HepG2 (cell line): ENCODE measurements around the gene ASAP2. TPM values are rescaled to one million over a fixed set of nuclear protein-coding genes. Genes with fewer than 3 reads are reported as not detected.

Experiments
- ATAC-seq: fragments of 200-7000 bp; cut with Tn5 transposase; 3 replicates; pipeline ENCODE4 v1.9.1; 2020; ENCODE audit warnings: mild to moderate bottlenecking, moderate library complexity
- BruUV-seq: library from RNA; stranded (reverse); fragments of 400-500 nt; replicated peaks from 2 replicates; lab custom pipeline; 2021; lab: Mats Ljungman, UMichigan
- CTCF ChIA-PET: fragments of 300-600 bp; formaldehyde crosslinking; extraction: SDS; loops from one replicate; lab custom pipeline; 2021; ENCODE audit warnings: low total read pairs, inconsistent platforms, low intra/inter-chr PET ratio; lab: Yijun Ruan, JAX
- POLR2A ChIA-PET: fragments of 350-600 bp; sonication (Branson Sonifier 250); formaldehyde crosslinking; loops from one replicate; lab custom pipeline; 2020; ENCODE audit warnings: antibody characterized with exemption, inconsistent platforms; lab: Yijun Ruan, JAX
- DNase-seq: peaks from one replicate; pipeline ENCODE4 v3.0.0-alpha.2; 2015; ENCODE audit warnings: low spot score
- FAIRE-seq: peaks from 3 replicates; lab custom pipeline; 2011; peaks lifted over from hg19 to GRCh38; lab: Jason Lieb, UNC
- H2AFZ ChIP-seq: one replicate; pipeline ENCODE4 v1.6.1; 2011; ENCODE audit warnings: low read length, inconsistent platforms
- H3K27ac ChIP-seq: fragments of 300-600 bp; 3 replicates; pipeline ENCODE4 v1.8.0; 2011; ENCODE audit warnings: mixed run types, mild to moderate bottlenecking, mixed read lengths, low read length, inconsistent platforms; ENCODE audit not compliant: insufficient read depth; ENCODE audit errors: extremely low read length
- H3K27me3 ChIP-seq, 2 experiments: fragments of 200-600 bp in 1 of 2; 2 replicates in 1 of 2; 3 replicates in 1 of 2; pipeline versions ENCODE4 v1.6.0 to v1.8.0; 2011; ENCODE audit warnings: low read length in 2 of 2, mild to moderate bottlenecking in 2 of 2, moderate library complexity in 2 of 2, inconsistent platforms in 1 of 2; ENCODE audit not compliant: insufficient read depth in 2 of 2, control insufficient read depth in 1 of 2
- H3K36me3 ChIP-seq, 2 experiments: fragments of 200-600 bp in 1 of 2; replicated peaks in 1 of 2; 2 replicates in 1 of 2; 3 replicates in 1 of 2; pipeline versions ENCODE4 v1.5.1 to v1.8.0; 2011; ENCODE audit warnings: low read length in 2 of 2, inconsistent platforms in 1 of 2; ENCODE audit not compliant: insufficient read depth in 2 of 2, control insufficient read depth in 1 of 2
- H3K4me1 ChIP-seq: 2 replicates; pipeline ENCODE4 v1.5.1; 2012; ENCODE audit warnings: low read length, inconsistent platforms; ENCODE audit not compliant: insufficient read depth
- H3K4me2 ChIP-seq: 2 replicates; pipeline ENCODE4 v1.6.0; 2011; ENCODE audit warnings: low read depth, low read length, inconsistent platforms
- H3K4me3 ChIP-seq, 3 experiments: fragments of 200-600 bp in 1 of 3; sonication (generic), shearing (Covaris generic) in 1 of 3; replicated peaks in 1 of 3; 2 replicates each; pipeline ENCODE4 v1.5.1; 2011 to 2016; ENCODE audit warnings: low read length in 3 of 3, inconsistent platforms in 2 of 3, low read depth in 2 of 3, mild to moderate bottlenecking in 2 of 3, control low read depth in 1 of 3, mixed read lengths in 1 of 3; ENCODE audit not compliant: insufficient read depth in 1 of 3
- H3K79me2 ChIP-seq: one replicate; pipeline ENCODE4 v1.6.1; 2011; ENCODE audit warnings: low read length, inconsistent platforms; ENCODE audit not compliant: insufficient read depth
- H3K9ac ChIP-seq: 2 replicates; pipeline ENCODE4 v1.6.0; 2011; ENCODE audit warnings: mild to moderate bottlenecking, low read depth, low read length, inconsistent platforms; ENCODE audit not compliant: insufficient read depth
- H3K9me3 ChIP-seq: 2 replicates; pipeline ENCODE4 v1.5.1; 2012; ENCODE audit warnings: mild to moderate bottlenecking, low read length
- H4K20me1 ChIP-seq: 2 replicates; pipeline ENCODE4 v1.6.0; 2011; ENCODE audit warnings: inconsistent platforms, mild to moderate bottlenecking, low read length, moderate library complexity; ENCODE audit not compliant: insufficient read depth
- DDIT3 ChIP-seq: sonication (generic); formaldehyde crosslinking; IDR thresholded peaks from 2 replicates; pipeline ENCODE4 v1.4.0; 2020; ENCODE audit warnings: mild to moderate bottlenecking, missing genetic modification reagents
- ETS1 ChIP-seq: sonication (generic); formaldehyde crosslinking; IDR thresholded peaks from 2 replicates; pipeline ENCODE4 v1.4.0; 2020; ENCODE audit warnings: missing genetic modification reagents
- FOSL1 ChIP-seq: sonication (generic); formaldehyde crosslinking; IDR thresholded peaks from 2 replicates; pipeline ENCODE4 v1.9.0; 2021; ENCODE audit warnings: missing genetic modification reagents, borderline replicate concordance
- FOXC1 ChIP-seq: sonication (generic); formaldehyde crosslinking; IDR thresholded peaks from 2 replicates; pipeline ENCODE4 v1.8.0; 2022; ENCODE audit warnings: mild to moderate bottlenecking, missing genetic modification reagents, borderline replicate concordance
- HNRNPL ChIP-seq: fragments of 200-400 bp; formaldehyde crosslinking; IDR thresholded peaks from 2 replicates; pipeline ENCODE4 v1.6.1; 2017; ENCODE audit warnings: mild to moderate bottlenecking, low read depth, low read length
- MYC ChIP-seq: sonication (generic); formaldehyde crosslinking; IDR thresholded peaks from 2 replicates; pipeline ENCODE4 v1.9.0; 2021; ENCODE audit warnings: missing genetic modification reagents, borderline replicate concordance
- SOX6 ChIP-seq, 2 experiments: fragments of 450-650 bp in 1 of 2; sonication (generic) in 1 of 2; formaldehyde crosslinking in 1 of 2; IDR thresholded peaks; 2 replicates each; pipeline versions ENCODE4 v1.4.0 to v1.6.1; 2017 to 2020; ENCODE audit warnings: antibody characterized with exemption in 1 of 2, mild to moderate bottlenecking in 1 of 2, missing genetic modification reagents in 1 of 2
- SP1 ChIP-seq, 2 experiments: fragments of 450-650 bp in 1 of 2; sonication (generic) in 1 of 2; formaldehyde crosslinking in 1 of 2; IDR thresholded peaks; 2 replicates each; pipeline versions ENCODE4 v1.4.0 to v1.6.1; 2016 to 2020; ENCODE audit warnings: missing genetic modification reagents in 1 of 2
- SRSF1 ChIP-seq: fragments of 200-400 bp; formaldehyde crosslinking; optimal IDR thresholded peaks from 2 replicates; pipeline ENCODE3; 2017; ENCODE audit warnings: mild to moderate bottlenecking, low read depth, low read length, moderate library complexity
- ZBTB37 ChIP-seq: sonication (generic); formaldehyde crosslinking; IDR thresholded peaks from 2 replicates; pipeline ENCODE4 v1.4.0; 2020; ENCODE audit warnings: mild to moderate bottlenecking, missing genetic modification reagents
- ZBTB44 ChIP-seq: sonication (generic); formaldehyde crosslinking; IDR thresholded peaks from 2 replicates; pipeline ENCODE4 v1.4.0; 2020; ENCODE audit warnings: missing genetic modification reagents
- ZBTB46 ChIP-seq: sonication (generic); formaldehyde crosslinking; IDR thresholded peaks from 2 replicates; pipeline ENCODE4 v1.4.0; 2020; ENCODE audit warnings: mild to moderate bottlenecking, missing genetic modification reagents, borderline replicate concordance
- ZFP36L2 ChIP-seq: sonication (generic); formaldehyde crosslinking; IDR thresholded peaks from 2 replicates; pipeline ENCODE4 v1.4.0; 2020; ENCODE audit warnings: missing genetic modification reagents
- ZNF263 ChIP-seq: sonication (generic); formaldehyde crosslinking; IDR thresholded peaks from 2 replicates; pipeline ENCODE4 v1.4.0; 2020; ENCODE audit warnings: missing genetic modification reagents
- ZNF362 ChIP-seq: sonication (generic); formaldehyde crosslinking; IDR thresholded peaks from 2 replicates; pipeline ENCODE4 v1.4.0; 2020; ENCODE audit warnings: missing genetic modification reagents, mild to moderate bottlenecking, borderline replicate concordance
- WGBS: methylation state at CpG from one replicate; pipeline ENCODE4 v1.1.6; 2017; ENCODE audit warnings: low lambda C conversion rate; 5-methylcytosine and 5-hydroxymethylcytosine counted together
- in situ Hi-C: cut with HindIII; loops from 2 replicates; pipeline ENCODE4 v1.10.0; 2017; ENCODE audit warnings: low pct_unique_long_range_greater_than_20kb; ENCODE audit not compliant: extremely low pct_ligation_motif_present
- intact Hi-C: fragments of 100-400 bp; cut with micrococcal nuclease; formaldehyde crosslinking; loops from one replicate; pipeline ENCODE4 v1.10.0; 2022; ENCODE audit not compliant: unreplicated experiment
- polyA plus RNA-seq, 8 experiments: library from polyadenylated mRNA; depleted of rRNA in 3 of 8; stranded (reverse) in 7 of 8; unstranded in 1 of 8; fragments of >200 nt; fragmentation: Illumina TruSeq in 4 of 8; extraction: Trizol in 4 of 8; gene quantifications; 2 replicates each; pipeline versions ENCODE4 v1.2.1 to v1.2.3, GENCODE V29; 2011 to 2016; ENCODE audit warnings: low read depth in 4 of 8, missing spikeins in 1 of 8, mixed read lengths in 1 of 8; ENCODE audit not compliant: insufficient read depth in 1 of 8
- total RNA-seq, 5 experiments: library from RNA; depleted of rRNA; stranded (reverse); fragments of >200 nt; fragmentation: Illumina TruSeq; extraction: Trizol; gene quantifications; 2 replicates each; pipeline ENCODE4 v1.2.3, GENCODE V29; 2016; ENCODE audit warnings: low read depth in 1 of 5

Gene ASAP2
- total and polyA plus RNA-seq, 2 of the 13 experiments (the other 11 are each of a cell fraction or from before 2014, with no cell fraction given) = 7.3 to 22.3 TPM

- no TSS peak for BruUV-seq
- TF ChIP-seq ETS1 (CRISPR knock-in tag) (no peak), ZFP36L2 (CRISPR knock-in tag) (no peak), ZBTB44 (no peak), ZNF362 (0 out of 2 replicates have a peak, but pooled peaks have one; percentile 8), MYC (CRISPR knock-in tag) (0 out of 2 replicates have a peak, but pooled peaks have one; percentile 10), SRSF1 (no peak), SP1 (IDR thresholded peaks at IDR 0.05) (no peak), SP1 (CRISPR knock-in tag; IDR thresholded peaks at IDR 0.05) (no peak), DDIT3 (CRISPR knock-in tag) (no peak), ZNF263 (peak; percentile 75), ZBTB37 (CRISPR knock-in tag) (0 out of 2 replicates have a peak, but pooled peaks have one; percentile 23), FOXC1 (no peak), ZBTB46 (CRISPR knock-in tag) (no peak), SOX6 (IDR thresholded peaks at IDR 0.05) (no peak), SOX6 (CRISPR knock-in tag; IDR thresholded peaks at IDR 0.05) (no peak), HNRNPL (0 out of 2 replicates have a peak, but pooled peaks have one; percentile 42), FOSL1 (CRISPR knock-in tag) (peak; percentile 42; the same call in 1 of the 2 replicates)
Observed at GRCh38 chr2:9165625-9166024, 41.0 kb upstream of the ASAP2 start.

More at GRCh38 chr2:9165625-9166024, 41.0 kb upstream of the ASAP2 start:
- no peak overlapping the region for H3K9ac ChIP-seq
- peak overlapping the region; percentile 53 for H3K4me2 ChIP-seq
- ChIA-PET POLR2A (interaction anchor here (1.5 to 4.3 kb wide), 6 partner anchors 13 to 257 kb away, joined by 4 to 37 read pairs (median 7); partner anchors contain the start of genes CPSF3 and ITGB1BP1), CTCF (no interaction called here)
- no peak overlapping the region for H2AFZ ChIP-seq
- intact Hi-C loops = loop anchor here (5.0 kb wide), 1 partner anchor 37 kb away; no protein-coding TSS in a partner anchor
- H3K27me3 ChIP-seq = peaks cover 0 to 17% of the 10 kb centered on the region in 2 experiments; a peak in 2 of 5 replicates
- in situ Hi-C loops = loop anchor here (5.0 kb wide), 1 partner anchor 42 kb away; the partner anchor contains the start of gene ASAP2
- H3K79me2 ChIP-seq = no peaks in the 10 kb centered on the region
- no peak overlapping the region for H3K27ac ChIP-seq
- H3K4me3 ChIP-seq = no peak overlapping the region
- ATAC-seq (peak; percentile 18), FAIRE-seq (no peak), DNase-seq (peak; percentile 68)
- 34% methylated on average over 5 of the region's 5 CpGs for WGBS
- H3K9me3 ChIP-seq = no peaks in the 10 kb centered on the region
- peaks cover 54% of the 10 kb centered on the region for H3K4me1 ChIP-seq
- H4K20me1 ChIP-seq = no peaks in the 10 kb centered on the region
- H3K36me3 ChIP-seq = no peaks in the 10 kb centered on the region
